IMR-90 (cell line): ENCODE results near the gene ADAMTS13. TPM values are rescaled to one million over a fixed set of nuclear protein-coding genes. Genes with fewer than 3 reads are reported as not detected.

Experiments used
- ATAC-seq: fragments of 200-7000 bp; cut with Tn5 transposase; 2 replicates; pipeline ENCODE4 v1.9.1; 2020; ENCODE audit warnings: low read depth, mild to moderate bottlenecking, moderate library complexity
- BruUV-seq: library from RNA; stranded (reverse); fragments of 400-500 nt; replicated peaks from 2 replicates; lab custom pipeline; 2021; lab: Mats Ljungman, UMichigan
- CTCF ChIA-PET: fragments of 300-600 bp; formaldehyde crosslinking; extraction: SDS; loops from one replicate; lab custom pipeline; 2021; ENCODE audit warnings: antibody characterized with exemption; lab: Yijun Ruan, JAX
- POLR2A ChIA-PET: fragments of 300-600 bp; sonication (Branson Sonifier 250); formaldehyde crosslinking; loops from one replicate; lab custom pipeline; 2022; ENCODE audit warnings: antibody characterized with exemption; ENCODE audit not compliant: unreplicated experiment; lab: Charles Lee
- DNase-seq: peaks from one replicate; pipeline ENCODE4 v3.0.0; 2013
- H2AFZ ChIP-seq: replicated peaks from 2 replicates; pipeline ENCODE3; 2013; ENCODE audit warnings: low read length, mild to moderate bottlenecking; ENCODE audit not compliant: poor library complexity
- H2AK5ac ChIP-seq: 2 replicates; pipeline ENCODE4 v1.6.1; 2013; ENCODE audit warnings: low read depth, low read length, inconsistent platforms
- H2AK9ac ChIP-seq: replicated peaks from 2 replicates; pipeline ENCODE3; 2013; ENCODE audit warnings: mild to moderate bottlenecking, low read depth, low read length, moderate library complexity; ENCODE audit not compliant: poor library complexity
- H2BK120ac ChIP-seq: 2 replicates; pipeline ENCODE4 v1.6.1; 2013; ENCODE audit warnings: low read depth, low read length, inconsistent platforms
- H2BK15ac ChIP-seq: 3 replicates; pipeline ENCODE4 v1.6.1; 2013; ENCODE audit warnings: low read depth, low read length, inconsistent platforms
- H2BK20ac ChIP-seq: 2 replicates; pipeline ENCODE4 v1.6.1; 2013; ENCODE audit warnings: low read depth, mild to moderate bottlenecking, inconsistent platforms, low read length, moderate library complexity
- H2BK5ac ChIP-seq: 2 replicates; pipeline ENCODE4 v1.6.1; 2013; ENCODE audit warnings: mild to moderate bottlenecking, low read depth, low read length, inconsistent platforms; ENCODE audit not compliant: poor library complexity, severe bottlenecking
- H3K14ac ChIP-seq: replicated peaks from 2 replicates; pipeline ENCODE4 v1.6.1; 2013; ENCODE audit warnings: low read depth, low read length, inconsistent platforms
- H3K18ac ChIP-seq: 2 replicates; pipeline ENCODE4 v1.6.1; 2013; ENCODE audit warnings: low read depth, low read length, control low read depth
- H3K23ac ChIP-seq: 2 replicates; pipeline ENCODE4 v1.6.1; 2013; ENCODE audit warnings: low read depth, low read length, inconsistent platforms
- H3K27ac ChIP-seq: 2 replicates; pipeline ENCODE4 v1.5.1; 2013; ENCODE audit warnings: mild to moderate bottlenecking, control low read depth, low read length; ENCODE audit not compliant: insufficient read depth
- H3K27me3 ChIP-seq: 2 replicates; pipeline ENCODE4 v1.6.1; 2013; ENCODE audit warnings: low read length; ENCODE audit not compliant: control insufficient read depth, insufficient read depth
- H3K36me3 ChIP-seq: 2 replicates; pipeline ENCODE4 v1.6.1; 2013; ENCODE audit warnings: low read length, mixed read lengths; ENCODE audit not compliant: control insufficient read depth, insufficient read depth
- H3K4ac ChIP-seq: 2 replicates; pipeline ENCODE4 v1.6.1; 2013; ENCODE audit warnings: low read depth, low read length, inconsistent platforms
- H3K4me1 ChIP-seq: 2 replicates; pipeline ENCODE4 v1.6.1; 2013; ENCODE audit warnings: low read length, mixed read lengths; ENCODE audit not compliant: control insufficient read depth, insufficient read depth
- H3K4me2 ChIP-seq: 2 replicates; pipeline ENCODE4 v1.6.1; 2013; ENCODE audit warnings: low read depth, mild to moderate bottlenecking, control low read depth, low read length, moderate library complexity
- H3K4me3 ChIP-seq: 2 replicates; pipeline ENCODE4 v1.5.1; 2013; ENCODE audit warnings: low read depth, mild to moderate bottlenecking, control low read depth, low read length, moderate library complexity; ENCODE audit not compliant: insufficient read depth
- H3K56ac ChIP-seq: 2 replicates; pipeline ENCODE4 v1.6.1; 2013; ENCODE audit warnings: low read length, inconsistent platforms; ENCODE audit not compliant: insufficient read depth; ENCODE audit errors: extremely low read depth
- H3K79me1 ChIP-seq, 2 experiments: 2 replicates each; pipeline ENCODE4 v1.6.1; 2013; ENCODE audit warnings: low read length in 2 of 2, inconsistent platforms in 1 of 2, low read depth in 1 of 2
- H3K9ac ChIP-seq: 2 replicates; pipeline ENCODE4 v1.6.1; 2013; ENCODE audit warnings: low read depth, low read length, control low read depth
- H3K9me1 ChIP-seq: 2 replicates; pipeline ENCODE4 v1.6.1; 2013; ENCODE audit warnings: low read length, inconsistent platforms; ENCODE audit not compliant: insufficient read depth
- H3K9me3 ChIP-seq: 2 replicates; pipeline ENCODE4 v1.6.1; 2013; ENCODE audit warnings: low read length; ENCODE audit not compliant: control insufficient read depth, insufficient read depth
- H4K20me1 ChIP-seq: 2 replicates; pipeline ENCODE4 v1.6.1; 2013; ENCODE audit warnings: low read length, inconsistent platforms; ENCODE audit not compliant: insufficient read depth
- H4K5ac ChIP-seq: 2 replicates; pipeline ENCODE4 v1.6.1; 2013; ENCODE audit warnings: mild to moderate bottlenecking, low read depth, low read length, control low read depth
- H4K8ac ChIP-seq, 2 experiments: 2 replicates each; pipeline ENCODE4 v1.6.1; 2013; ENCODE audit warnings: low read depth in 2 of 2, low read length in 2 of 2, control low read depth in 1 of 2, inconsistent platforms in 1 of 2
- H4K91ac ChIP-seq: 2 replicates; pipeline ENCODE4 v1.6.1; 2013; ENCODE audit warnings: low read depth, low read length, inconsistent platforms; ENCODE audit not compliant: insufficient read depth
- CEBPB ChIP-seq: IDR thresholded peaks from 2 replicates; pipeline ENCODE4 v1.6.1; 2012; ENCODE audit warnings: low read depth, low read length, improper control_type of control experiment
- CHD1 ChIP-seq: IDR thresholded peaks from 2 replicates; pipeline ENCODE4 v1.6.1; 2012; ENCODE audit warnings: low read depth, low read length, improper control_type of control experiment
- FOS ChIP-seq: fragments of 150-350 bp; IDR thresholded peaks from 2 replicates; pipeline ENCODE4 v1.6.1; 2016; ENCODE audit warnings: low read depth, low read length
- MAZ ChIP-seq: IDR thresholded peaks from 2 replicates; pipeline ENCODE4 v1.6.1; 2012; ENCODE audit warnings: low read depth, mild to moderate bottlenecking, low read length, improper control_type of control experiment, moderate library complexity, borderline replicate concordance
- MXI1 ChIP-seq: IDR thresholded peaks from 2 replicates; pipeline ENCODE4 v1.6.1; 2012; ENCODE audit warnings: low read depth, mild to moderate bottlenecking, low read length, moderate library complexity, borderline replicate concordance
- POLR2A ChIP-seq: IDR thresholded peaks from 2 replicates; pipeline ENCODE4 v1.6.1; 2012; ENCODE audit warnings: mild to moderate bottlenecking, low read depth, low read length
- SMC3 ChIP-seq: fragments of 150-350 bp; IDR thresholded peaks from 2 replicates; pipeline ENCODE4 v1.6.1; 2016; ENCODE audit warnings: low read depth, mild to moderate bottlenecking, antibody characterized with exemption, low read length, moderate library complexity
- WGBS, 2 experiments: methylation state at CpG; one replicate each; pipeline versions ENCODE4 v1.1.5 to v1.1.7; 2013; ENCODE audit warnings: missing lambda C conversion rate in 2 of 2; ENCODE audit not compliant: insufficient read length in 1 of 2; ENCODE audit errors: extremely low coverage in 2 of 2; 5-methylcytosine and 5-hydroxymethylcytosine counted together
- dilution Hi-C: fragments of 300-500 bp; cut with HindIII; formaldehyde crosslinking; loops from one replicate; pipeline ENCODE4 v1.14.3; 2018; ENCODE audit warnings: low sequenced_read_pairs; ENCODE audit not compliant: unreplicated experiment
- in situ Hi-C: fragments of 300-500 bp; cut with MboI; formaldehyde crosslinking; loops from 3 replicates; pipeline ENCODE4 v1.14.3; 2019; ENCODE audit warnings: low sequenced_read_pairs, inconsistent platforms, mixed read lengths
- intact Hi-C: fragments of 100-400 bp; cut with micrococcal nuclease; formaldehyde crosslinking; loops from 2 replicates; pipeline ENCODE4 v1.10.0; 2022
- polyA plus RNA-seq, 3 experiments: library from polyadenylated mRNA; depleted of rRNA; stranded (reverse); fragments of >200 nt; gene quantifications; 2 replicates each; pipeline ENCODE4 v1.2.3, GENCODE V29; 2012; ENCODE audit warnings: low replicate concordance in 1 of 3
- total RNA-seq: library from RNA; depleted of rRNA; stranded (reverse); fragments of >200 nt; gene quantifications from 2 replicates; pipeline ENCODE4 v1.2.3, GENCODE V29; 2012
- TF ChIP-seq, protein P1 (sequence below): fragments of 150-350 bp; IDR thresholded peaks from 2 replicates; pipeline ENCODE4 v1.6.1; 2017; ENCODE audit warnings: mild to moderate bottlenecking, antibody characterized with exemption, low read length, low read depth
- TF ChIP-seq, protein P2 (sequence below): conservative IDR thresholded peaks from 2 replicates; pipeline ENCODE4 v1.5.1; 2012; ENCODE audit warnings: mild to moderate bottlenecking, low read depth, low read length, improper control_type of control experiment

ADAMTS13 gene
- total and polyA plus RNA-seq, 2 of the 4 experiments (the other 2 are of a cell fraction) = 0.18 to 2.8 TPM

DNA sequence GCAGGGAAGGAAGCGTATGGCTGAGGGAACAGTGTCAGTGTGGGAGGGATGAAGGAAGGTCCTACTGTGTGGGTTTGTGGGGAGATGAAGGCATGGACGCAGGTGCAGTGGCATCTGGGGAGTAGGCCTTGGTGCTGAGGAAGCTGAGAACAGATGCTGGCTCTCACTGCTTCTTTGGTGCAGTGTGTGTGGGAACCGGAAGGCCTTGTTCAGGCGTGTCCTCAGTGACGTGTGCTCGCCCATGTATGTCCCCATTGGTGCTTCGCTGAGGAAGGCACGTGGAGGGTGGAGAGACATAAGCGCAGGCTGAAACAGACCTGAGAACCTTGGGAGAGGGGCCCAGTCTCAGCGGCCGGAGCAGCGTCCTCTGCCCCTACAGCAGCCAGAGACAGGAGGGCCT, 18.7 kb downstream of the ADAMTS13 start:
- 85% methylated on average over 8 of the region's 12 CpGs; no CpG with 5 or more reads in 1 of the 2 experiments for WGBS, 2 experiments
- in situ Hi-C loops = no loop called here

More for the DNA sequence above, 18.7 kb downstream of the ADAMTS13 start:
- DNase-seq (no peak), ATAC-seq (no peak)
- H3K23ac ChIP-seq = no peak overlapping the region
- no peaks in the 10 kb centered on the region for H3K36me3 ChIP-seq
- H2AFZ ChIP-seq = no peak overlapping the region
- H3K18ac ChIP-seq = no peak overlapping the region
- H3K56ac ChIP-seq = no peak overlapping the region
- H4K20me1 ChIP-seq = no peaks in the 10 kb centered on the region
- H3K27ac ChIP-seq = no peak overlapping the region
- H2AK9ac ChIP-seq = peak overlapping the region; percentile 28
- H3K4me1 ChIP-seq = no peaks in the 10 kb centered on the region
- no peaks in the 10 kb centered on the region for H3K9me1 ChIP-seq
- no peaks in the 10 kb centered on the region for H3K9me3 ChIP-seq
- H2BK20ac ChIP-seq = no peak overlapping the region
- H3K14ac ChIP-seq = no peak overlapping the region
- BruUV-seq = no TSS peak
- no peak for TF ChIP-seq FOS
- TF ChIP-seq MAZ = no peak
- TF ChIP-seq, protein P1, sequence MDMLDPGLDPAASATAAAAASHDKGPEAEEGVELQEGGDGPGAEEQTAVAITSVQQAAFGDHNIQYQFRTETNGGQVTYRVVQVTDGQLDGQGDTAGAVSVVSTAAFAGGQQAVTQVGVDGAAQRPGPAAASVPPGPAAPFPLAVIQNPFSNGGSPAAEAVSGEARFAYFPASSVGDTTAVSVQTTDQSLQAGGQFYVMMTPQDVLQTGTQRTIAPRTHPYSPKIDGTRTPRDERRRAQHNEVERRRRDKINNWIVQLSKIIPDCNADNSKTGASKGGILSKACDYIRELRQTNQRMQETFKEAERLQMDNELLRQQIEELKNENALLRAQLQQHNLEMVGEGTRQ = no peak
- TF ChIP-seq MXI1 = no peak
- no peak for TF ChIP-seq CEBPB
- TF ChIP-seq, protein P2, sequence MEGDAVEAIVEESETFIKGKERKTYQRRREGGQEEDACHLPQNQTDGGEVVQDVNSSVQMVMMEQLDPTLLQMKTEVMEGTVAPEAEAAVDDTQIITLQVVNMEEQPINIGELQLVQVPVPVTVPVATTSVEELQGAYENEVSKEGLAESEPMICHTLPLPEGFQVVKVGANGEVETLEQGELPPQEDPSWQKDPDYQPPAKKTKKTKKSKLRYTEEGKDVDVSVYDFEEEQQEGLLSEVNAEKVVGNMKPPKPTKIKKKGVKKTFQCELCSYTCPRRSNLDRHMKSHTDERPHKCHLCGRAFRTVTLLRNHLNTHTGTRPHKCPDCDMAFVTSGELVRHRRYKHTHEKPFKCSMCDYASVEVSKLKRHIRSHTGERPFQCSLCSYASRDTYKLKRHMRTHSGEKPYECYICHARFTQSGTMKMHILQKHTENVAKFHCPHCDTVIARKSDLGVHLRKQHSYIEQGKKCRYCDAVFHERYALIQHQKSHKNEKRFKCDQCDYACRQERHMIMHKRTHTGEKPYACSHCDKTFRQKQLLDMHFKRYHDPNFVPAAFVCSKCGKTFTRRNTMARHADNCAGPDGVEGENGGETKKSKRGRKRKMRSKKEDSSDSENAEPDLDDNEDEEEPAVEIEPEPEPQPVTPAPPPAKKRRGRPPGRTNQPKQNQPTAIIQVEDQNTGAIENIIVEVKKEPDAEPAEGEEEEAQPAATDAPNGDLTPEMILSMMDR = no peak
- no peak for TF ChIP-seq POLR2A
- TF ChIP-seq CHD1 = no peak
- TF ChIP-seq SMC3 = no peak
- peaks cover 12% of the 10 kb centered on the region for H3K27me3 ChIP-seq
- no peak overlapping the region for H3K4ac ChIP-seq
- POLR2A ChIA-PET = no interaction called here
- no peak overlapping the region for H4K91ac ChIP-seq
- H2BK5ac ChIP-seq = no peak overlapping the region
- no peaks in the 10 kb centered on the region for H3K79me1 ChIP-seq
- H3K4me3 ChIP-seq = no peak overlapping the region
- CTCF ChIA-PET = no interaction called here
- H4K5ac ChIP-seq = no peak overlapping the region
- no peak overlapping the region for H2BK15ac ChIP-seq
- no peak overlapping the region for H2AK5ac ChIP-seq
- dilution Hi-C loops (no loop called here), intact Hi-C loops (no loop called here)
- no peak overlapping the region for H2BK120ac ChIP-seq
- no peak overlapping the region for H4K8ac ChIP-seq
- H3K4me2 ChIP-seq = no peak overlapping the region
- no peak overlapping the region for H3K9ac ChIP-seq
